Stimulated activated naive CD8-positive, alpha-beta T cell treated with anti-CD3 and anti-CD28 coated beads, Interleukin-15, Interleukin-2, amounts not matched to agents 100 ng/mL and 50 ng/mL, for 24 hours (primary cell): Measurements from ENCODE around the gene LGALS12.
"Not testable (repeated sequence)": the region's sequence is repeated elsewhere in the genome, so short reads cannot be mapped to it uniquely, and the experiment has no call there.

Experiments
- H3K27ac Mint-ChIP-seq: one replicate; pipeline ENCODE4 v1.8.0; 2021; ENCODE audit warnings: mild to moderate bottlenecking, mixed read lengths
- H3K27me3 Mint-ChIP-seq: one replicate; pipeline ENCODE4 v1.8.0; 2021; ENCODE audit warnings: mixed read lengths
- H3K36me3 Mint-ChIP-seq: one replicate; pipeline ENCODE4 v1.8.0; 2021; ENCODE audit warnings: low read depth, mixed read lengths
- H3K4me1 Mint-ChIP-seq: one replicate; pipeline ENCODE4 v1.8.0; 2021; ENCODE audit warnings: low read depth, mixed read lengths
- H3K4me3 Mint-ChIP-seq: one replicate; pipeline ENCODE4 v1.8.0; 2021; ENCODE audit warnings: mild to moderate bottlenecking, mixed read lengths
- H3K9me3 Mint-ChIP-seq: one replicate; pipeline ENCODE4 v1.8.0; 2021; ENCODE audit warnings: mixed read lengths

LGALS12 gene

DNA sequence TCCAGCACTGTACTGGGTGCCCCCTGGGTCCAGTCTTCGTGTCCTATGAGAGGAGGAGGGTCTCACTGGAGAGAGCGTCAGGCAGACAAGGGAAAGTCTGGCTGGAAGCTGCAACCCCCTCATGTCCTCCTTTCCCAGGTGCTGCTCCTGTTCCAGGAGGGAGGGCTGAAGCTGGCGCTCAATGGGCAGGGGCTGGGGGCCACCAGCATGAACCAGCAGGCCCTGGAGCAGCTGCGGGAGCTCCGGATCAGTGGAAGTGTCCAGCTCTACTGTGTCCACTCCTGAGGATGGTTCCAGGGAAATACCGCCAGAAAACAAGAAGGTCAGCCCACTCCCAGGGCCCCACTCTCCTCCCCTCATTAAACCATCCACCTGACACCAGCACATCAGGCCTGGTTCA, 10.2 kb downstream of the LGALS12 start:
- Mint-ChIP-seq H3K4me3 (no peak overlapping the region), H3K36me3 (no peaks in the 10 kb centered on the region), H3K27ac (no peak overlapping the region), H3K27me3 (no peaks in the 10 kb centered on the region), H3K9me3 (no peaks in the 10 kb centered on the region), H3K4me1 (peaks cover 9% of the 10 kb centered on the region)

GRCh38 chr11:63517156-63517555, 11.3 kb downstream of the LGALS12 start:
- Mint-ChIP-seq H3K27ac (no peak overlapping the region), H3K27me3 (no peaks in the 10 kb centered on the region), H3K4me1 (peaks cover 9% of the 10 kb centered on the region), H3K4me3 (no peak overlapping the region), H3K36me3 (no peaks in the 10 kb centered on the region), H3K9me3 (no peaks in the 10 kb centered on the region)

GRCh38 chr11:63518548-63518947, 12.7 kb downstream of the LGALS12 start:
- Mint-ChIP-seq H3K36me3 (no peaks in the 10 kb centered on the region), H3K9me3 (no peaks in the 10 kb centered on the region), H3K4me3 (no peak overlapping the region), H3K27me3 (no peaks in the 10 kb centered on the region), H3K27ac (peak overlapping the region; percentile 14), H3K4me1 (peaks cover 9% of the 10 kb centered on the region)

- no peaks in the 10 kb centered on the region for H3K27me3 Mint-ChIP-seq
- H3K27ac Mint-ChIP-seq: no peak overlapping the region
- no peak overlapping the region for H3K4me3 Mint-ChIP-seq
- peaks cover 5% of the 10 kb centered on the region for H3K9me3 Mint-ChIP-seq
- peaks cover 9% of the 10 kb centered on the region for H3K4me1 Mint-ChIP-seq
- H3K36me3 Mint-ChIP-seq: no peaks in the 10 kb centered on the region
Observed at GRCh38 chr11:63520606-63521170, 14.8 kb downstream of the LGALS12 start.

DNA sequence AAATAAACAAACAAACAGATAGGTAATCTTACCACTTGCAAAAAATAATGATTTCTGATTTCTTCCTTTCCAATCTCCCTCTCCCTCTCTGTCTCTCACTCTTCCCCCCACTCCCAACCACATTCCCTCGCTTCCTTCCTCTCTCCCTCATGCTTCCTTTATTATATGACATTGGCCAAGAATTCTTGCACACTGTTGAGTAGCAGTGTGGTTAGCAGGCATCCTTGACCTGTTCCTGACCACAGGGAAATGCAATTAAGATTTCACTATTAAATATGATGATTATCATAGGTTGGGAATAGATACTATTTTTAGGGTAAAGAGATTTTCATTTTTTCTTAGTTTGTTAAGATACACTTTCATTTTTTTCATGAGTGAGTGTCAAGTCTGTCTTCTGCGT, 16.0 kb downstream of the LGALS12 start:
- H3K27ac Mint-ChIP-seq: no peak overlapping the region
- peaks cover 9% of the 10 kb centered on the region for H3K4me1 Mint-ChIP-seq
- no peak overlapping the region for H3K4me3 Mint-ChIP-seq
- peaks cover 5% of the 10 kb centered on the region for H3K9me3 Mint-ChIP-seq
- no peaks in the 10 kb centered on the region for H3K36me3 Mint-ChIP-seq
- no peaks in the 10 kb centered on the region for H3K27me3 Mint-ChIP-seq

DNA sequence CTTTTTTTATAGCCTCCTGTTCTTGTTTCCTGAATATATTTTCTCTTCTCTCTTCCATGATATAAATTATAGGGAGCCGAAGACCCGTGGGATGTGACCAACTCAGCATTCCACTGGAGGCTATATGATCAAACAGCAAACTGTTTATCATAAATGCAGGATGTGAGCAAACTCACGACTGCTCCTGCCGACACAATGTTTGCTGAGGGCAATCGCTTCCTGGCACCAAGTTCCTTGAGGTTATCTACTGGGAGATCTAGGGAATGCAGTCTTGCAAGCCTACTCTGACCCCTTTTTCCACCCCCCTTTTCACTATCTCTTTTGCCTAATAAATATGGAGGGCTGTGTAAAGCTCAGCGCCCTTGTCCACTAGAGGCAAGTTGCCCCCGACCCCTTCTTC, 17.3 kb downstream of the LGALS12 start:
- no peak overlapping the region for H3K4me3 Mint-ChIP-seq
- no peak overlapping the region for H3K27ac Mint-ChIP-seq
- no peaks in the 10 kb centered on the region for H3K36me3 Mint-ChIP-seq

DNA sequence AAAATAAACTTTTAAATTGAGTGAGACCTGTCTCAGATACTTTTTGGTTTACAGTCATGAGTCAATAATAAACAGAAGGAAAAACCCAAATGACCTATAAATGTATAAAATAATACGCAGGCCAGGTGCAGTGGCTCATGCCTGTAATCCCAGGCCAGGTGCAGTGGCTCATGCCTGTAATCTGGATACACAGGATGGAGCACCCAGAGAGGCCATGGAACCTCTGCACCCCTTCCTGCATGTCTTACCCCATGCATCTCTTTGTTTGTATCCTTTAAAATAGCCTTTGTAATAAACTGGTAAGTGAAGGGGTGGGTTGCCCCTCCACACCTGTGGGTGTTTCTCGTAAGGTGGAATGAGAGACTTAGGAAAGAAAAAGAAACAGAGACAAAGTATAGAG, 21.8 kb downstream of the LGALS12 start:
- Mint-ChIP-seq H3K9me3 (peaks cover 5% of the 10 kb centered on the region), H3K27ac (no peak overlapping the region), H3K27me3 (no peaks in the 10 kb centered on the region), H3K36me3 (no peaks in the 10 kb centered on the region), H3K4me3 (no peak overlapping the region), H3K4me1 (peaks cover 33% of the 10 kb centered on the region)

More for the DNA sequence above, 17.3 kb downstream of the LGALS12 start:
- Mint-ChIP-seq H3K4me1 (peaks cover 6% of the 10 kb centered on the region), H3K27me3 (no peaks in the 10 kb centered on the region), H3K9me3 (peaks cover 5% of the 10 kb centered on the region)

GRCh38 chr11:63528156-63528555, 22.3 kb downstream of the LGALS12 start:
- peaks cover 38% of the 10 kb centered on the region for H3K4me1 Mint-ChIP-seq
- not testable (repeated sequence) for H3K36me3 Mint-ChIP-seq, H3K4me3 Mint-ChIP-seq, H3K9me3 Mint-ChIP-seq, H3K27me3 Mint-ChIP-seq, H3K27ac Mint-ChIP-seq

GRCh38 chr11:63528729-63529278, 22.9 kb downstream of the LGALS12 start:
- not testable (repeated sequence) for H3K36me3 Mint-ChIP-seq, H3K27ac Mint-ChIP-seq, H3K4me3 Mint-ChIP-seq, H3K9me3 Mint-ChIP-seq, H3K27me3 Mint-ChIP-seq
- H3K4me1 Mint-ChIP-seq: peaks cover 44% of the 10 kb centered on the region

GRCh38 chr11:63529373-63529772, 23.5 kb downstream of the LGALS12 start:
- not testable (repeated sequence) for H3K27ac Mint-ChIP-seq, H3K4me3 Mint-ChIP-seq

GRCh38 chr11:63530021-63530420, 24.1 kb downstream of the LGALS12 start:
- no peaks in the 10 kb centered on the region for H3K36me3 Mint-ChIP-seq
- H3K27me3 Mint-ChIP-seq: no peaks in the 10 kb centered on the region
- peaks cover 56% of the 10 kb centered on the region for H3K4me1 Mint-ChIP-seq
- no peak overlapping the region for H3K27ac Mint-ChIP-seq
- H3K9me3 Mint-ChIP-seq: no peaks in the 10 kb centered on the region
- H3K4me3 Mint-ChIP-seq: no peak overlapping the region

More at GRCh38 chr11:63529373-63529772, 23.5 kb downstream of the LGALS12 start:
- H3K36me3 Mint-ChIP-seq, H3K9me3 Mint-ChIP-seq, H3K27me3 Mint-ChIP-seq: not testable (repeated sequence)
- peaks cover 50% of the 10 kb centered on the region for H3K4me1 Mint-ChIP-seq

- not testable (repeated sequence) for H3K9me3 Mint-ChIP-seq
Observed at GRCh38 chr11:63531074-63531792, 25.3 kb downstream of the LGALS12 start.

DNA sequence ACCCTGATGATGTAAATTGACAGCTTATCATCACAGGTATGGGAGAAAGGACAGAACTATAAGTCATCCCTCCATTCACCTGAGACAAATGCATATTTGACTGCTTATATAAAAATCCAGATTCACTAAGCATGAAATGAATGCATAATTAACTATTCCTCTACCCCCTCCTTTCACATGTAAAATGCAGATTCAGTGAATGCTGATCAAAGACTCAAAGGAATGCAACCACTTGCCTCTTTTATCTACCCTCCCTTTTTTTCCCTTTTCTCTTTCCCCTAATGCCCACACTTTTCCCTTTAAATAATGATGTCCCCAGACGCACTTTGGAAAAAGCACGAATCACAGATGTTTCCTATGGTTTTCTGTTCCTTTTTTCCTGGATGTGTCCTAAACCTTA, 26.2 kb downstream of the LGALS12 start:
- Mint-ChIP-seq H3K4me3 (no peak overlapping the region), H3K9me3 (no peaks in the 10 kb centered on the region), H3K4me1 (peaks cover 77% of the 10 kb centered on the region), H3K36me3 (no peaks in the 10 kb centered on the region), H3K27me3 (no peaks in the 10 kb centered on the region), H3K27ac (no peak overlapping the region)

More at GRCh38 chr11:63531074-63531792, 25.3 kb downstream of the LGALS12 start:
- H3K27ac Mint-ChIP-seq, H3K36me3 Mint-ChIP-seq, H3K4me3 Mint-ChIP-seq, H3K27me3 Mint-ChIP-seq: not testable (repeated sequence)
- peaks cover 69% of the 10 kb centered on the region for H3K4me1 Mint-ChIP-seq

- Mint-ChIP-seq H3K4me3 (no peak overlapping the region), H3K36me3 (no peaks in the 10 kb centered on the region), H3K4me1 (peaks cover 86% of the 10 kb centered on the region), H3K27ac (no peak overlapping the region), H3K27me3 (no peaks in the 10 kb centered on the region), H3K9me3 (no peaks in the 10 kb centered on the region)
Observed at GRCh38 chr11:63532799-63533475, 27.1 kb downstream of the LGALS12 start.

DNA sequence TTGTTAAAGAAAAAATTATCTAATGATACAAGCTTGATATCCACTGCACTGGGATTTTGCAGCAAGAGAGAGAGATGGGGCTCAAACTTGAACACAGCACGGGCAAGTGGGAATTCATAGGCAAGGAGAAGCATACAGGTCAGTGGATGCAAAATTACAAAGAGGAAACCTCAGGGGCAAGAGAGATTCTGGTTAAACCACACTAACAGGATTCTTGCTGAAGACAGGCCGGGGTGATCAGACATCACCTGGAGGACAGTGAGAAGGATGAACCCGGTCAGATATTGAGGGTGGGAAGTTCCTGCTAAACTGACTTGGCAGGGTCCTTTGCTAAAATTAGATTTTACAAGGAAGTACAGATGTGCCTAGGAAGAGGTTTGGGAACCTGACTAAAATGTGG, 28.2 kb downstream of the LGALS12 start:
- Mint-ChIP-seq H3K9me3 (no peaks in the 10 kb centered on the region), H3K27me3 (no peaks in the 10 kb centered on the region), H3K4me3 (no peak overlapping the region), H3K4me1 (peaks cover 93% of the 10 kb centered on the region), H3K27ac (no peak overlapping the region), H3K36me3 (no peaks in the 10 kb centered on the region)
